OCI-M2 (cell line): Measurements from ENCODE around the gene AGAP3.

Experiments
- DNase-seq: peaks from one replicate; lab custom pipeline; 2025; ENCODE audit not compliant: unreplicated experiment; lab: John Stamatoyannopoulos, UW

AGAP3 gene

DNA sequence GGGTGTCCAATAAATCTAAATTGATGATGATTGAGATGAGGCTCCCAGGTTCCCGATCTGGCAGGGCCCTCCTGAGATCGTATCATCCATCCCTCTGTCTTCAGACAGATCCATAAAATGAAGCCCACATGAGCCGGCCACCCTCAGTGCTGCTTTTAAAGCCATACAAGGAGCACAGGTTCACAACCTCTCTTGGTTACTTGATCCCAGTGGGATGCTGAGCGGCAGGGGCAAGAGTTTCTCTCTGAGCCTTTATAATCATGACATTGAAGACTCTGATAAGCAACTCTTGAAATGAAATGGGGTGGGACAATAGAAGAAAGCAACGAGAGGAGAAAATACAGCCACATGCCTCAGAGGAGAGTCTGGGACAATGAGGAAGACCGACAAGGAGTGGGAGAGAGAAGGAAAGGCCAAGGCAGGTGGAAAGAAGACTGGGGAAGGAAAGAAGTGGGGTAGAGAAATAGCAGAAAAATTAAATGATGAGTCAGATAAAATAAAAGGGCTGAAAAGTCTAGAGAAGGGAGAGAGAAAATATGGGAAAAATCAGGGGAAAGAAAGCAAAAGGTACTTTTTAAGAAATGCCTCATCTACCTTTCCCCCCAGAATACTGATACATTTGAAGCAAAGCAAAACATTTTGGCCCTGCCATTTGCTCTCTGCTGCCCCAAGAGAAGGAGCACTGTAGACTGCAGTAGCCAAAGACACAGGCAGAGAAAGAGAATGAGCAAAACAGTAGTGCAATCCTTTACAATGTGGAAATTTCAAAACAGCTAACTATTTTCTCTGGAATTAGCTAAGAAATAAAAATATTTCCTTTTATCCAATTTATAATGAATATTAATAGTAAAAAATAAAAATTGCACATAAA lies 66.6 kb downstream of the AGAP3 start:
- DNase-seq, result no peak

DNA sequence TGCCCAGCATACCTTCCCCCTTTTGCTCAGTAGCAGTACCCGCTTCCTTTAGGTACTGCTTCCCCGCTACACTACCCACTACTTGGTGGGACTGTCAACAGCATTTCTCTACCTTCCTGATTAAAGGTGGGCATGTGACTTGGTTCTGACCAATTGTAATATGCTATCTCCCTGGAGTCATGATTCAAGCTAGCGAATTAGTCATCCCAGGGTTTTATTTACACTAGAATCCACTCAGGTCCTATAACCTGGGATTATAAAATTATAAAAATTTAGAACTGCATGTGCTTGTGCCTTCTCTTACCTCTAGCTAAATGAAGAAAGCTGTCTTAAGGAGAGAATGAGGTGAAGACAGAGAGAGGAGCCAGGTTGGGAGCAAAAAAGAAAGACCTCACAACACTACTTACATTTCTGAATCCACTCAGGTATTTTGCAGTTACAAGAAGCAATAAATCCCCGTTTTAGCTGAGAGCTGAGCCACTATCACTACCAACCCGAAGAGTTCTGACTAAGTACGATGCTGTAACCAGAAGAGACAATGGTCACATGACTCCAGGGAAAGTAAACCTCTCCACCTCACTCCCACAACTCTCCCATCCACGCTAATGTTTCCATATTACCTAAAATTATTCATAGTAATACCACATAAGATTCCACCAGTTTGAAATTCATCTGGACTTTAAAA lies 71.5 kb downstream of the AGAP3 start:
- no peak for DNase-seq

DNA sequence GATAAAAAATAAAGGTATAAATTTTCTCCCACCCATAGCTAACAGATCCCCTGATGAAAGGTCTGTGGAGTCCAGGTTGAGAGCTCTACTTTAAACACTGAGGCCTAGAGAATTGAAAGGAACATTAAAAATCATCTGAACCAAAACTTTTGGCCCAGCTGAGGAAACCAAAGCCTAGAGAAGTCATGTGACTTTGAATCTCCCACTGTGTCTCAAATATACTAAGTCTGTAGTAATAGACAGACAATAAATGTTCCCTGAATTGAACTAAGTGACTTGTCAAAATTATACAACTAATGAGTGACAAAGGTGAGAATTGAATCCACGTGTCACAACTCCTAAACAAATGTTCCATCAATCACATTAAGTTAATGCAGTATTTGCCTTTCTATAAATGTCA lies 75.5 kb downstream of the AGAP3 start:
- no peak for DNase-seq

- DNase-seq, result no peak
Observed at GRCh38 chr7:151166629-151167196, 80.4 kb downstream of the AGAP3 start.

- peak; percentile 37 for DNase-seq
Observed at GRCh38 chr7:151167197-151167961, 81.1 kb downstream of the AGAP3 start, which contains the start of gene GBX1. Gene GBX1 (minus strand): TSS chr7:151167694. CDS start chr7:151167548, 146 bp downstream.

GRCh38 chr7:151168003-151168786 lies 81.9 kb downstream of the AGAP3 start:
- DNase-seq, result peak; percentile 75

DNA sequence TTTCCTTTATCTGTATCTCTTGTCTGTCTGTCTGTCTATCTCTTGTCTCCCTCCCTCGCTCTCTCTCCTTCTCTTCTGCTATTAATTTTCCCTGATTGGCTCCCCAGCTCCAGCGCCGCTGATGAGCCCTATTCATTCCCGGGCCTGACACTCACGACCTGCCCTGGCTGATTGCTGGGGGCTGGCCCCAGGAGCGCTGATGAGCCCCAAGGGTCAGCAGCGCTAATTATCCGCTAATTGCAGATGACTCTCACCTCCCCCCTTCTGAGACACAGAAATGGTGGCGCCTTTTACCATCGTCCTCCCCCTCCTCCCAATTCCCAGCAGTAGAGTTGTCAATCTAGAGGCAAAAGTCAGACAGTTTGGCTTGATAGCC lies 82.5 kb downstream of the AGAP3 start:
- DNase-seq, result no peak

- DNase-seq, result peak; percentile 64
Observed at GRCh38 chr7:151172273-151173141, 86.2 kb downstream of the AGAP3 start.

DNA sequence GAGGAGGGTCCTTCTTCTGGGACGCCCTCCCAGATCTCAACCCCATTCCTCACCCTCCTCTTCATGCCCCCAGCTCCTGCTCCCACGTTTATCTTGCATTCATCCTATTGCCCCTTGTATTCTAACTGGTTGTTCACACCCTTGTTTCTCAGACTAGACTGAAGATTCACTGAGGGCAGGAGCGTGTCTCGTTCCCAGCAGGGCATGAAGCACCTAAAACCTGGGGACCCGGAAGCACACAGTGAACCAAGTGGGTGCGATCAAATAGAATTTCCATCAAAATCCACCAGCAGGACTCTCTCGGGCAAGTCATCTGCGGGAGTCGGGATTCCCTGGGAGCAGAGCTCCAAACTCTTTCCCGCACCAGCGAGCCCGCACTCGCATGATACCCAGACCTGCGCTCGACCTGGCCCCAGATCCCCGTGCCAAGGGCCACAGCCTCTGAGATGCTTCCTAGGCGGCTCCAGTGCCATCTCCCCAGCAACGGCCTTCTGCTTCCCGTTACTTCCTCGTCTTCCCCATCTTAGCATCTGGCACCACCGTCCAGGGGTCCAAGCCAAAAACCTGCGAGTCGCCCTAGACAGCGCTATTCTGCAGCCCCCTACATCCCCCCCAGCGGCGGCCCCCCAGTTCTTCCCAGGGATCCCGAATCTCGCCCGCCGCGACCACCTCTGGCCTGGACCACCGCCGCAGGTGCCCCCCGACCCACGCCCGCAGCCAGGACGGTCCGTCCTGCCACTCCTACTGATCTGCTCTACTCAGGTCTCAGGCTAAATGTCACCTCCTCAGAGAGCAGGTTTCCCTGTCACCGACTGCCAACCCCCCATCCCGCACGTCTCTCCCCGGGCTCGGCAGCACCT lies 87.3 kb downstream of the AGAP3 start:
- DNase-seq, result no peak

DNA sequence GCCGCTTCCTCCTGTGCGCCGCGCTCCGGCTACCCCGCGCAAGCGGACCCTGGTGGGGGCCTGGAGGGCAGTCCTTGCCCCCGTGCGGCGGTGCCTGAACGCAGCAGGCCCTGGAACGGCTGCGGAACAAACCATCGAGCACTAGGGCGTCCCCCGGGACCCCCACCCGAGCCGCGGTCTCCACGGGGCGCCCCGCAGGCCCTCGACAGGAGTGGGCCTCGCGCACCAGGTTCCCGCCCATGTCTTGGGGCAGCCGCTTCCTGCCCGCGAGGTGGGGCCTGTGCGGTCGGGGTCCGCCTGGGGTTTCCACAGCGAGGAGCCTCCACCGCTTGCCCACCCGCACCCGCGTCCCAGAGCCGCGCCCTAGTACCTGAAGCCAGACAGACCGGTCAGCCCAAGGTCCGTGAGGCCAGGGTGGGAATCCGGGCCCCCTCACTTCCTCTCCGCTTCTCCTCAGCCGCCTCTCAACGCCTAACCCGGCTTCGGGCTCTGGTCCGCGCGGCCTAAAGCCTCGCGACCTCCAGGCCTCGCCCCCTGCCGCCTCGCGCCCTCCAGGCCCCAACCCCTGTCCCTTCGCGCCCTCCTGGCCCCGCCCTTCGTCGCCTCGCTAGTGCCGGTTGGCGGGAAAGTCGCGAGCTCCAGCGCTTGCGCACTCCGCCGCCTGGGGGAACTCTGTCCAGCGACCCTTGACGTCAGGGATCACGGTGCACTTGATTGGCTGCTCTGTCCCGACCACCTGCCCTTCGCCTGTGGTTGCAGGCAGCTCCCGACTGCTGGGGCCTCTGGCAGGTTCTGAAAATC lies 88.2 kb downstream of the AGAP3 start:
- DNase-seq, result no peak

GRCh38 chr7:151175047-151175792 lies 88.9 kb downstream of the AGAP3 start:
- DNase-seq, result no peak

DNA sequence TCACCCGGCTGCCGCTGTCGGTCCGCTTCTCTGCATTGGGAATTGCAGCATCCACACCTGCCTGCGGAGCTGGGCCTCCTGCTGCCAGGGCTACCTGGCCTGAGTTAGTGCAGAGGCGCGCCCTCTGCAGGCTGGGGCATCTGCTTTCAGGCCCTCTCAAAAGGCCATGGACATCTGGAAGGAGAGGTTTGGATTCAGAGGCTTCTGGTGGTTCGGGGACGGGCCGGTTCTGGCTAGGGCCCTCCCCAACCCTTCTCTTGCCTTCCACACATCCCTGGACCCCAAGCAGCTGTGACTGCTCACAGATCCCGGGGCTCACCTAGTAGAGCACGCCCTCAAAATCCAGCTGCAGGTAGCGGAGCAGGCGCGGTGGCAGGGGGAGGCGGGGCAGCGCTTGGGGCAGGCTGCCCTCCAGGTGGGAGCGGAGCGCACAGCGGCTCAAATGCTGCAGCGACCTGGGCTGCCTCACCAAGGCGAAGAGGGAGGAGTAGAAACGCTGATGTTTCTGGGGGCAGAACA lies 89.6 kb downstream of the AGAP3 start:
- no peak for DNase-seq

DNA sequence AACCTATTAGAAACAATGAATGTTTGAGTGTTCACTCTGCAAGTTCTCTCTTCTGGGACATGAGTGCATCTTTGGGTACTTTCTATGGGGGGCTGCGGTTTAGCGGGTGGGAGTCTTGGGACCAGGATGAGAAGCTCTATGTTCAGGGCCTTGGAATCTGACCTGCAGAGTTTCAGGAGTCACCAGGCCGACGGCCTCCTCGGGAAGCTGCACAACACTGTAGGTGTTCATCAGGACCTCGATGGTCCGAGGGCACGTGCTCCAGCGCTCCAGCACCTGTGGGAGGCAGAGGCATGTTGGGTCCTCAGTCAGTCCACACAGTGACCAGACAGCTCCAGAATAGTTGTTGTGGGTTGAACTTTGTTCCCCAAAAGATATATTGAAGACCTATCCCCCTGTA lies 90.1 kb downstream of the AGAP3 start:
- DNase-seq, result no peak

GRCh38 chr7:151177310-151177709 lies 91.0 kb downstream of the AGAP3 start:
- no peak for DNase-seq

DNA sequence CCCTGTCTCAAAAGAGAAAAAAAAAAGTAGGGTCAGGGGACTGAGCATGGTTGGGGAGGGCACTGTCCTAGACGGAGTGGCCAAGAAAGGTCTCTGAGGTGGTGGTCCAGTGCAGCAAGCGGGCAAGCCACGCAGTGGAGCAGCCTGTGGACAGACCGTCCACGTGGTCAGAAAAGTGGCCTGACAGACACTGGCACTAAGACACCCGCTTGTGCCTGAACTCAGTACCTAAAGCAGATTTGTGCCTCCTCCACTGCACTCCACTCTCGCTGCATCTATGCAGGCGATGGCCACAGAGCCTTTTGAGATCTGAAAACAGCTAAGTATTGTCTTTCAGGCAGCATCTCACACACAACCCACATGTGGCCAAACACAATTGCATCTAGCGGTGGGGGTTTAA lies 92.0 kb downstream of the AGAP3 start:
- DNase-seq, result no peak

DNA sequence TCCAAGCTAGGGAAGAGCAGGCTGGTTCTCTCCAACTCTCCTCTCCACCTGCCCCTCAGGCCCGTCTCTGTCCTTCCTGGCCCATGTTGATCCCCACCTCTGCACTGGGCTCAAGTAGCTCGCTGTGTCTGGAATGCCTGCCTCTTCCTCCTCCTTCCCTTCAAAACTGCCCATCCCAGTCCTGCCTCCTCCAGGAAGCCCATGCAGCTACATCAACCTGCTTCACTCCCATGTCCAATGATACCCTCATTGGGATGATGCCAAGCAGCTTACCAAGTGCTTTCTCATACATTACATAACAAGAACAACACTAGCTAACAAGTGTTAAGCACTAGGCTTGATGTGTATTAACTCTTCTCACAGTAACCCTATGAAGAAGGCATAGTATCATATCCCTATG lies 92.6 kb downstream of the AGAP3 start:
- DNase-seq, result no peak

DNA sequence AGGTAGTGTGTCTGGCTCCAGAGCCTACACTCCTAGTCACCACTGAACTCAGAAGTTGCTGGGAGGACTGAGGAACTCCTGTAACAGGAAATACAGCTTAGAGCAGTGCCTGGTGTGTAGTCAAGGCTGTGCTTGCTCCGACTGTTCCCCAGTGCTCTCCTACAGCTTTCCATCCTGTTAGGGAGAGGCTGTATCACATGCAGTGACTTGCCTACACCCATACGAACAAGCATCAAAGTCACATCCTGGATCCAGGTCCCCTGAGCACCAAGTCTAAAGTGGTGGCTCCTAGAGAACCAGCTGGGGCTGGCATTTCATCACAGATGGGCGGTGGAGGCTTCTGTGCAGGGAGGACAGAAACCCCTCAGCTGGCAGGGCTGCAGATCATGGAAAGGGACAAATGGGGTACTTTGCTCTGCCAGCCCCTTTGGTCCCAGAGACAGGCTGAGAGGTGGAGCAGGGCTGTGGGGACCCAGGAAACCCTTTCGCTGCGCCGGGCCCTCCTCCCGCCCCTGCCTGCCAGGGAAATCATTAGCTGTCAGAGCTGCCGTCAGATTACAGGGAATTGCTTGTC lies 93.1 kb downstream of the AGAP3 start:
- DNase-seq, result no peak
